Measurements from ENCODE around the gene CIRBP. TPM values are rescaled to one million over a fixed set of nuclear protein-coding genes. Genes with fewer than 3 reads are reported as not detected.

The CIRBP gene
- total RNA-seq, 2 experiments from 2014 or later, result 167 to 183 TPM

- Mint-ChIP-seq H3K9me3 (no peaks in the 10 kb centered on the region), H3K27ac (no peak overlapping the region), H3K27me3 (ENCODE audit: low read depth) (no peaks in the 10 kb centered on the region), H3K4me1 (ENCODE audit: low read depth) (no peaks in the 10 kb centered on the region), H3K4me3 (no peak overlapping the region), H3K36me3 (ENCODE audit: low read depth) (peaks cover 5% of the 10 kb centered on the region)
- no peak for DNase-seq
- intact Hi-C loops (cut with micrococcal nuclease), result no loop called here
- CTCF ChIA-PET, result no interaction called here
Observed at GRCh38 chr19:1226522-1227303, 42.4 kb upstream of the CIRBP start.

GRCh38 chr19:1227304-1228054 is 41.7 kb upstream of the CIRBP start:
- Mint-ChIP-seq H3K9me3 (no peaks in the 10 kb centered on the region), H3K36me3 (ENCODE audit: low read depth) (peaks cover 5% of the 10 kb centered on the region), H3K4me1 (ENCODE audit: low read depth) (no peaks in the 10 kb centered on the region), H3K4me3 (no peak overlapping the region), H3K27me3 (ENCODE audit: low read depth) (no peaks in the 10 kb centered on the region), H3K27ac (no peak overlapping the region)
- intact Hi-C loops (cut with micrococcal nuclease), result no loop called here
- CTCF ChIA-PET, result no interaction called here
- no peak for DNase-seq

- Mint-ChIP-seq H3K36me3 (ENCODE audit: low read depth) (peaks cover 5% of the 10 kb centered on the region), H3K27ac (no peak overlapping the region), H3K4me1 (ENCODE audit: low read depth) (no peaks in the 10 kb centered on the region), H3K9me3 (no peaks in the 10 kb centered on the region), H3K27me3 (ENCODE audit: low read depth) (no peaks in the 10 kb centered on the region), H3K4me3 (no peak overlapping the region)
- CTCF ChIA-PET, result no interaction called here
- DNase-seq, result no peak
- intact Hi-C loops (cut with micrococcal nuclease), result no loop called here
Observed at GRCh38 chr19:1228161-1228957, 40.8 kb upstream of the CIRBP start.

- no peak for DNase-seq
- H3K9me3 Mint-ChIP-seq, result no peaks in the 10 kb centered on the region
- no peaks in the 10 kb centered on the region for H3K4me1 Mint-ChIP-seq (ENCODE audit: low read depth)
- H3K27ac Mint-ChIP-seq, result no peak overlapping the region
- H3K4me3 Mint-ChIP-seq, result no peak overlapping the region
- intact Hi-C loops (cut with micrococcal nuclease), result no loop called here
- CTCF ChIA-PET, result no interaction called here
- no peaks in the 10 kb centered on the region for H3K27me3 Mint-ChIP-seq (ENCODE audit: low read depth)
- H3K36me3 Mint-ChIP-seq (ENCODE audit: low read depth), result peaks cover 5% of the 10 kb centered on the region
Observed at GRCh38 chr19:1229056-1229923, 39.8 kb upstream of the CIRBP start.

- Mint-ChIP-seq H3K36me3 (ENCODE audit: low read depth) (peaks cover 5% of the 10 kb centered on the region), H3K4me1 (ENCODE audit: low read depth) (no peaks in the 10 kb centered on the region), H3K4me3 (no peak overlapping the region), H3K9me3 (no peaks in the 10 kb centered on the region), H3K27ac (no peak overlapping the region), H3K27me3 (ENCODE audit: low read depth) (no peaks in the 10 kb centered on the region)
- no peak for DNase-seq
- intact Hi-C loops (cut with micrococcal nuclease), result no loop called here
- CTCF ChIA-PET, result no interaction called here
Observed at GRCh38 chr19:1229924-1230782, 39.0 kb upstream of the CIRBP start.

- DNase-seq, result no peak
- H3K4me3 Mint-ChIP-seq, result no peak overlapping the region
- H3K4me1 Mint-ChIP-seq (ENCODE audit: low read depth), result no peaks in the 10 kb centered on the region
- no peak overlapping the region for H3K27ac Mint-ChIP-seq
- no peaks in the 10 kb centered on the region for H3K27me3 Mint-ChIP-seq (ENCODE audit: low read depth)
- peaks cover 5% of the 10 kb centered on the region for H3K36me3 Mint-ChIP-seq (ENCODE audit: low read depth)
- intact Hi-C loops (cut with micrococcal nuclease), result no loop called here
- CTCF ChIA-PET, result no interaction called here
- H3K9me3 Mint-ChIP-seq, result no peaks in the 10 kb centered on the region
Observed at GRCh38 chr19:1230783-1231489, 38.2 kb upstream of the CIRBP start.

- Mint-ChIP-seq H3K27ac (no peak overlapping the region), H3K27me3 (ENCODE audit: low read depth) (no peaks in the 10 kb centered on the region)
- no peak for DNase-seq
Observed at GRCh38 chr19:1231729-1232637, 37.1 kb upstream of the CIRBP start.

GRCh38 chr19:1232652-1233072 is 36.5 kb upstream of the CIRBP start:
- intact Hi-C loops (cut with micrococcal nuclease), result no loop called here
- H3K27ac Mint-ChIP-seq, result no peak overlapping the region
- H3K27me3 Mint-ChIP-seq (ENCODE audit: low read depth), result no peaks in the 10 kb centered on the region
- H3K4me1 Mint-ChIP-seq (ENCODE audit: low read depth), result no peaks in the 10 kb centered on the region
- no peaks in the 10 kb centered on the region for H3K9me3 Mint-ChIP-seq
- peaks cover 2% of the 10 kb centered on the region for H3K36me3 Mint-ChIP-seq (ENCODE audit: low read depth)
- H3K4me3 Mint-ChIP-seq, result no peak overlapping the region
- CTCF ChIA-PET, result no interaction called here
- DNase-seq, result no peak

More at GRCh38 chr19:1231729-1232637, 37.1 kb upstream of the CIRBP start:
- CTCF ChIA-PET, result no interaction called here
- H3K36me3 Mint-ChIP-seq (ENCODE audit: low read depth), result peaks cover 5% of the 10 kb centered on the region
- H3K9me3 Mint-ChIP-seq, result no peaks in the 10 kb centered on the region
- H3K4me3 Mint-ChIP-seq, result no peak overlapping the region
- intact Hi-C loops (cut with micrococcal nuclease), result no loop called here
- no peaks in the 10 kb centered on the region for H3K4me1 Mint-ChIP-seq (ENCODE audit: low read depth)

GRCh38 chr19:1233115-1233667 is 35.9 kb upstream of the CIRBP start:
- CTCF ChIA-PET, result no interaction called here

More at GRCh38 chr19:1233115-1233667, 35.9 kb upstream of the CIRBP start:
- Mint-ChIP-seq H3K27me3 (ENCODE audit: low read depth) (no peaks in the 10 kb centered on the region), H3K4me1 (ENCODE audit: low read depth) (no peaks in the 10 kb centered on the region), H3K27ac (no peak overlapping the region), H3K9me3 (no peaks in the 10 kb centered on the region), H3K36me3 (ENCODE audit: low read depth) (peaks cover under 1% of the 10 kb centered on the region), H3K4me3 (no peak overlapping the region)
- intact Hi-C loops (cut with micrococcal nuclease), result no loop called here
- DNase-seq, result no peak
